H1 (cell line): Measurements from ENCODE around the gene PRRX1. TPM values are rescaled to one million over a fixed set of nuclear protein-coding genes. Genes with fewer than 3 reads are reported as not detected.

Experiments used
- CTCF ChIA-PET: fragments of 300-600 bp; sonication (Branson Sonifier 250); formaldehyde crosslinking; loops from one replicate; lab custom pipeline; 2021; ENCODE audit not compliant: partially characterized antibody; lab: Charles Lee
- POLR2A ChIA-PET: fragments of 300-600 bp; sonication (Branson Sonifier 250); formaldehyde crosslinking; loops from one replicate; lab custom pipeline; 2021; ENCODE audit warnings: inconsistent platforms; ENCODE audit not compliant: partially characterized antibody; lab: Charles Lee
- DNase-seq, 2 experiments: peaks; one replicate each; pipeline versions ENCODE4 v3.0.0 to v3.0.0-alpha.2; 2010 to 2022; ENCODE audit warnings: low spot score in 2 of 2, low read depth in 1 of 2, mixed read lengths in 1 of 2
- FAIRE-seq: peaks from 2 replicates; lab custom pipeline; 2011; peaks lifted over from hg19 to GRCh38; lab: Jason Lieb, UNC
- H2AFZ ChIP-seq: 2 replicates; pipeline ENCODE4 v1.8.1; 2012; ENCODE audit warnings: low read length, inconsistent platforms
- H2AK5ac ChIP-seq: 2 replicates; pipeline ENCODE4 v1.6.1; 2013; ENCODE audit warnings: low read depth, low read length
- H2BK120ac ChIP-seq: replicated peaks from 2 replicates; pipeline ENCODE3; 2013; ENCODE audit warnings: low read depth, low read length, inconsistent platforms
- H2BK12ac ChIP-seq: 2 replicates; pipeline ENCODE4 v1.6.1; 2013; ENCODE audit warnings: low read depth, low read length
- H2BK15ac ChIP-seq: 2 replicates; pipeline ENCODE4 v1.6.1; 2013; ENCODE audit warnings: low read length
- H2BK20ac ChIP-seq: 2 replicates; pipeline ENCODE4 v1.6.1; 2013; ENCODE audit warnings: low read length
- H2BK5ac ChIP-seq: 2 replicates; pipeline ENCODE4 v1.6.1; 2013; ENCODE audit warnings: low read depth, low read length
- H3K14ac ChIP-seq: 2 replicates; pipeline ENCODE4 v1.6.1; 2013; ENCODE audit warnings: inconsistent platforms; ENCODE audit not compliant: insufficient read length
- H3K18ac ChIP-seq: 2 replicates; pipeline ENCODE4 v1.6.1; 2013; ENCODE audit warnings: low read length; ENCODE audit errors: extremely low read depth
- H3K23ac ChIP-seq: 2 replicates; pipeline ENCODE4 v1.6.1; 2013; ENCODE audit warnings: inconsistent platforms; ENCODE audit not compliant: insufficient read length
- H3K23me2 ChIP-seq: 2 replicates; pipeline ENCODE4 v1.6.1; 2013; ENCODE audit warnings: low read depth, low read length
- H3K27ac ChIP-seq: 2 replicates; pipeline ENCODE4 v1.6.1; 2011; ENCODE audit warnings: low read depth, low read length, inconsistent platforms
- H3K27me3 ChIP-seq, 4 experiments: replicated peaks in 1 of 4; 1 replicate in 1 of 4; 2 replicates in 3 of 4; pipeline versions ENCODE4 v1.6.1 to v1.8.1; 2011 to 2013; ENCODE audit warnings: low read length in 3 of 4, mild to moderate bottlenecking in 3 of 4, inconsistent platforms in 2 of 4, mixed read lengths in 2 of 4, moderate library complexity in 1 of 4; ENCODE audit not compliant: control insufficient read depth in 3 of 4, insufficient read depth in 3 of 4; ENCODE audit errors: extremely low read depth in 1 of 4
- H3K36me3 ChIP-seq, 4 experiments: 2 replicates each; pipeline versions ENCODE4 v1.6.1 to v1.8.1; 2011 to 2013; ENCODE audit warnings: mild to moderate bottlenecking in 4 of 4, low read length in 3 of 4, moderate library complexity in 2 of 4, control low read depth in 1 of 4, inconsistent platforms in 1 of 4; ENCODE audit not compliant: insufficient read depth in 4 of 4, control insufficient read depth in 2 of 4
- H3K4ac ChIP-seq: replicated peaks from 2 replicates; pipeline ENCODE3; 2013; ENCODE audit warnings: low read length, low read depth, mixed read lengths, inconsistent platforms; ENCODE audit not compliant: insufficient read length
- H3K4me1 ChIP-seq, 4 experiments: replicated peaks in 1 of 4; 1 replicate in 1 of 4; 2 replicates in 3 of 4; pipeline versions ENCODE4 v1.6.1 to v1.8.1; 2011 to 2013; ENCODE audit warnings: low read length in 3 of 4, inconsistent platforms in 2 of 4, mixed read lengths in 1 of 4; ENCODE audit not compliant: insufficient read depth in 4 of 4, control insufficient read depth in 3 of 4
- H3K4me2 ChIP-seq, 2 experiments: 2 replicates each; pipeline versions ENCODE4 v1.6.1 to v1.8.1; 2011 to 2013; ENCODE audit warnings: low read depth in 2 of 2, low read length in 2 of 2, control low read depth in 1 of 2, inconsistent platforms in 1 of 2, mild to moderate bottlenecking in 1 of 2; ENCODE audit not compliant: insufficient read depth in 1 of 2
- H3K4me3 ChIP-seq, 4 experiments: fragments of 200-600, 300-600 bp in 1 of 4; sonication (generic), shearing (Covaris generic), sonication (Bioruptor Twin) in 1 of 4; 2 replicates each; pipeline versions ENCODE4 v1.5.1 to v1.8.1; 2011 to 2016; ENCODE audit warnings: low read length in 4 of 4, low read depth in 3 of 4, control low read depth in 2 of 4, inconsistent platforms in 2 of 4, mild to moderate bottlenecking in 2 of 4, mixed read lengths in 1 of 4, moderate library complexity in 1 of 4; ENCODE audit not compliant: insufficient read depth in 2 of 4; ENCODE audit errors: extremely low read depth in 1 of 4
- H3K56ac ChIP-seq: replicated peaks from 2 replicates; pipeline ENCODE3; 2013; ENCODE audit warnings: low read depth, mild to moderate bottlenecking, mixed read lengths, low read length, inconsistent platforms; ENCODE audit not compliant: insufficient read length
- H3K79me1 ChIP-seq: 2 replicates; pipeline ENCODE4 v1.6.1; 2013; ENCODE audit warnings: low read depth, low read length, control low read depth
- H3K79me2 ChIP-seq, 2 experiments: 2 replicates each; pipeline versions ENCODE4 v1.6.1 to v1.8.1; 2012 to 2013; ENCODE audit warnings: low read length in 2 of 2, mild to moderate bottlenecking in 2 of 2, inconsistent platforms in 1 of 2; ENCODE audit not compliant: insufficient read depth in 2 of 2, control insufficient read depth in 1 of 2
- H3K9ac ChIP-seq, 4 experiments: replicated peaks in 1 of 4; 1 replicate in 1 of 4; 2 replicates in 3 of 4; pipeline versions ENCODE4 v1.6.1 to v1.8.1; 2011 to 2013; ENCODE audit warnings: low read depth in 3 of 4, low read length in 3 of 4, control low read depth in 2 of 4, mild to moderate bottlenecking in 2 of 4, moderate library complexity in 2 of 4, inconsistent platforms in 1 of 4; ENCODE audit errors: extremely low read depth in 1 of 4
- H3K9me3 ChIP-seq, 2 experiments: 2 replicates each; pipeline versions ENCODE4 v1.6.1 to v1.8.1; 2012 to 2013; ENCODE audit warnings: mild to moderate bottlenecking in 2 of 2, moderate library complexity in 2 of 2, control low read depth in 1 of 2, inconsistent platforms in 1 of 2, low read depth in 1 of 2, low read length in 1 of 2, mixed read lengths in 1 of 2; ENCODE audit not compliant: insufficient read depth in 2 of 2
- H4K20me1 ChIP-seq, 2 experiments: replicated peaks in 1 of 2; 2 replicates each; pipeline versions ENCODE3 to v1.8.1; 2011 to 2013; ENCODE audit warnings: inconsistent platforms in 2 of 2, low read length in 2 of 2, mild to moderate bottlenecking in 1 of 2; ENCODE audit not compliant: insufficient read depth in 2 of 2, control insufficient read depth in 1 of 2
- H4K5ac ChIP-seq: 2 replicates; pipeline ENCODE4 v1.6.1; 2013; ENCODE audit warnings: low read length, low read depth, mixed read lengths, inconsistent platforms; ENCODE audit not compliant: insufficient read length
- H4K8ac ChIP-seq: 2 replicates; pipeline ENCODE4 v1.8.0; 2013; ENCODE audit warnings: mild to moderate bottlenecking, moderate library complexity, low read length, inconsistent platforms; ENCODE audit not compliant: insufficient read depth; ENCODE audit errors: extremely low read depth
- H4K91ac ChIP-seq: replicated peaks from 2 replicates; pipeline ENCODE3; 2013; ENCODE audit warnings: low read length, mixed read lengths, inconsistent platforms; ENCODE audit not compliant: insufficient read length
- CBX5 ChIP-seq: fragments of 300-800, 300-1000 bp; sonication (generic); IDR thresholded peaks from 2 replicates; pipeline ENCODE4 v1.7.1; 2016; ENCODE audit warnings: antibody characterized with exemption, low read length, low read depth
- EZH2 ChIP-seq: fragments of 200-600 bp; sonication (generic); IDR thresholded peaks from 2 replicates; pipeline ENCODE4 v1.7.1; 2012; ENCODE audit warnings: low read depth, mild to moderate bottlenecking, moderate library complexity, low read length, inconsistent platforms; ENCODE audit not compliant: severe bottlenecking
- MAFK ChIP-seq: IDR thresholded peaks from 2 replicates; pipeline ENCODE4 v1.6.1; 2012; ENCODE audit warnings: low read depth, mild to moderate bottlenecking, improper control_type of control experiment, low read length
- RNF2 ChIP-seq: fragments of 200-900, 300-1000 bp; sonication (generic); IDR thresholded peaks from 2 replicates; pipeline ENCODE4 v1.7.1; 2016; ENCODE audit warnings: borderline replicate concordance, low read depth, mild to moderate bottlenecking, antibody characterized with exemption, low read length; ENCODE audit not compliant: poor library complexity, severe bottlenecking; ENCODE audit errors: missing control alignments
- SIX5 ChIP-seq: IDR thresholded peaks from 2 replicates; pipeline ENCODE4 v1.6.1; 2011; ENCODE audit warnings: mild to moderate bottlenecking, low read depth, low read length
- SUZ12 ChIP-seq: fragments of 200-600 bp; sonication (generic); IDR thresholded peaks from 2 replicates; pipeline ENCODE4 v1.6.1; 2012; ENCODE audit warnings: mild to moderate bottlenecking, inconsistent platforms, low read length, moderate library complexity, mixed read lengths
- WGBS, 2 experiments: shearing (Covaris generic) in 1 of 2; methylation state at CpG; one replicate each; pipeline versions ENCODE4 v1.1.6 to v1.1.7; 2013 to 2015; ENCODE audit warnings: low lambda C conversion rate in 2 of 2, mixed read lengths in 2 of 2, inconsistent platforms in 1 of 2, low coverage in 1 of 2, missing lambda C conversion rate in 1 of 2; ENCODE audit not compliant: insufficient replicate concordance in 2 of 2, insufficient coverage in 1 of 2, insufficient read length in 1 of 2; ENCODE audit errors: extremely low coverage in 1 of 2, missing lambda C conversion rate in 1 of 2; 5-methylcytosine and 5-hydroxymethylcytosine counted together
- polyA plus RNA-seq, 7 experiments: library from polyadenylated mRNA; depleted of rRNA in 3 of 7; stranded (reverse) in 5 of 7; unstranded in 2 of 7; fragments of >200 nt in 5 of 7; fragments of 200-250 nt in 2 of 7; gene quantifications; 1 replicate in 5 of 7; 2 replicates in 1 of 7; 4 replicates in 1 of 7; pipeline versions ENCODE4 v1.2.1 to v1.2.3, GENCODE V29; 2011 to 2013; ENCODE audit warnings: missing spikeins in 2 of 7, mixed read lengths in 2 of 7
- total RNA-seq: library from RNA; stranded (reverse); fragmentation: NEBNext Ultra II Directional; extraction: Animal tissue kit (Norgen Biotek cat#: 25700); gene quantifications from 2 replicates; pipeline ENCODE4 v1.2.1, GENCODE V29; 2021

PRRX1 gene
- total and polyA plus RNA-seq, 2 of the 8 experiments (the other 6 are each of a cell fraction or from before 2014, with no cell fraction given) = not detected

- Histone ChIP-seq H2BK120ac (no peak overlapping the region), H3K23me2 (peaks cover 18% of the 10 kb centered on the region), H3K79me1 (no peaks in the 10 kb centered on the region), H2BK12ac (no peak overlapping the region), H3K27me3 (peaks cover 77 to 100% (median 95%) of the 10 kb centered on the region in 4 experiments), H3K18ac (no peak overlapping the region), H2AFZ (no peak overlapping the region), H4K8ac (no peak overlapping the region), H4K5ac (no peak overlapping the region), H2BK15ac (no peak overlapping the region), H3K9ac (no peak overlapping the region), H3K9me3 (no peaks in the 10 kb centered on the region), H2AK5ac (no peak overlapping the region), H2BK5ac (no peak overlapping the region), H3K14ac (no peak overlapping the region), H3K79me2 (no peaks in the 10 kb centered on the region), H3K4ac (no peak overlapping the region), H3K36me3 (no peaks in the 10 kb centered on the region), H3K27ac (no peak overlapping the region), H3K4me3 (peak overlapping the region in 1 of 4 experiments; percentile 66; a peak in 2 of 8 replicates), H3K56ac (no peak overlapping the region), H2BK20ac (no peak overlapping the region), H3K4me2 (peak overlapping the region; percentile 84 to 91; a peak in 1 of 4 replicates), H3K4me1 (peaks cover 13 to 41% (median 18%) of the 10 kb centered on the region in 4 experiments; a peak in 6 of 7 replicates), H4K20me1 (peaks cover 5 to 16% of the 10 kb centered on the region in 2 experiments), H4K91ac (no peak overlapping the region), H3K23ac (no peak overlapping the region)
- peak in 1 of 2 experiments; percentile 51 for DNase-seq
- WGBS, 2 experiments = 15% methylated on average over 14 of the region's 14 CpGs; no CpG with 5 or more reads in 1 of the 2 experiments
- CTCF ChIA-PET = interaction anchor here (1.2 to 1.4 kb wide), 2 partner anchors 24 to 654 kb away, joined by 4 to 8 read pairs; no protein-coding TSS in a partner anchor
- FAIRE-seq = no peak
- POLR2A ChIA-PET = no interaction called here
- TF ChIP-seq SUZ12 = peak; percentile 63
- no peak for TF ChIP-seq CBX5
- TF ChIP-seq EZH2 = peak; percentile 69
- peak; percentile 61 for TF ChIP-seq RNF2
- TF ChIP-seq MAFK = no peak
- no peak for TF ChIP-seq SIX5
- TF ChIP-seq, all 59 proteins: peak for 3
Measured at GRCh38 chr1:170665629-170666028, 1.7 kb downstream of the PRRX1 start.
